ENCODE measurements around the gene GRB14. TPM values are rescaled to one million over a fixed set of nuclear protein-coding genes. Genes with fewer than 3 reads are reported as not detected.

The GRB14 gene
- total RNA-seq, 4 donors from 2014 or later: 3.3 to 4.4 TPM; not detected in 2

DNA sequence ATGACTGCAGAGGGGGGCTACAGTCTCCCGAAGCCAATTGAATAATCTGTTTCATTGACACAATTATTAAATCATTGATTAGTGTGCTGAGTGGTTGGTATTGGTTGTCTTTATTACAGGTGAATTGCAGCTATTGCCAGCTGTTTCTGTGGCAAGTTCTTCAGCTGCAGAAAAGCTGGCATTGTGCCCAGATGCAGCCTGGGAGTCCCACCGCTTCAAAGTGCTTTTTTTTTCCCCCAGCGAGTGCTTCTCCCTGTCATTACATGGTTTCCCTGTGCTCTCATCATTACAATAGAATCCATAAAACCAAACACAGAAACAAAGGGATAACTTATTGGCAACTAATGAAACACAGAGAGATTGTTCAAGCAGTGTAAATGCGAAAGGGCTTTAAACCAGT, 164.7 kb downstream of the GRB14 start:
- Histone ChIP-seq H3K4me3 (no peak overlapping the region), H3K9me3 (no peaks in the 10 kb centered on the region), H3K27ac (no peak overlapping the region), H3K4me1 (no peaks in the 10 kb centered on the region), H3K27me3 (no peaks in the 10 kb centered on the region), H3K36me3 (no peaks in the 10 kb centered on the region)
- no peak for DNase-seq
- intact Hi-C loops (cut with DNase I; ENCODE audit: low total_unique reads): no loop called here
- TF ChIP-seq, protein P1, sequence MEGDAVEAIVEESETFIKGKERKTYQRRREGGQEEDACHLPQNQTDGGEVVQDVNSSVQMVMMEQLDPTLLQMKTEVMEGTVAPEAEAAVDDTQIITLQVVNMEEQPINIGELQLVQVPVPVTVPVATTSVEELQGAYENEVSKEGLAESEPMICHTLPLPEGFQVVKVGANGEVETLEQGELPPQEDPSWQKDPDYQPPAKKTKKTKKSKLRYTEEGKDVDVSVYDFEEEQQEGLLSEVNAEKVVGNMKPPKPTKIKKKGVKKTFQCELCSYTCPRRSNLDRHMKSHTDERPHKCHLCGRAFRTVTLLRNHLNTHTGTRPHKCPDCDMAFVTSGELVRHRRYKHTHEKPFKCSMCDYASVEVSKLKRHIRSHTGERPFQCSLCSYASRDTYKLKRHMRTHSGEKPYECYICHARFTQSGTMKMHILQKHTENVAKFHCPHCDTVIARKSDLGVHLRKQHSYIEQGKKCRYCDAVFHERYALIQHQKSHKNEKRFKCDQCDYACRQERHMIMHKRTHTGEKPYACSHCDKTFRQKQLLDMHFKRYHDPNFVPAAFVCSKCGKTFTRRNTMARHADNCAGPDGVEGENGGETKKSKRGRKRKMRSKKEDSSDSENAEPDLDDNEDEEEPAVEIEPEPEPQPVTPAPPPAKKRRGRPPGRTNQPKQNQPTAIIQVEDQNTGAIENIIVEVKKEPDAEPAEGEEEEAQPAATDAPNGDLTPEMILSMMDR (IDR thresholded peaks at IDR 0.05): no peak
- TF ChIP-seq POLR2A (IDR thresholded peaks at IDR 0.05): no peak

DNA sequence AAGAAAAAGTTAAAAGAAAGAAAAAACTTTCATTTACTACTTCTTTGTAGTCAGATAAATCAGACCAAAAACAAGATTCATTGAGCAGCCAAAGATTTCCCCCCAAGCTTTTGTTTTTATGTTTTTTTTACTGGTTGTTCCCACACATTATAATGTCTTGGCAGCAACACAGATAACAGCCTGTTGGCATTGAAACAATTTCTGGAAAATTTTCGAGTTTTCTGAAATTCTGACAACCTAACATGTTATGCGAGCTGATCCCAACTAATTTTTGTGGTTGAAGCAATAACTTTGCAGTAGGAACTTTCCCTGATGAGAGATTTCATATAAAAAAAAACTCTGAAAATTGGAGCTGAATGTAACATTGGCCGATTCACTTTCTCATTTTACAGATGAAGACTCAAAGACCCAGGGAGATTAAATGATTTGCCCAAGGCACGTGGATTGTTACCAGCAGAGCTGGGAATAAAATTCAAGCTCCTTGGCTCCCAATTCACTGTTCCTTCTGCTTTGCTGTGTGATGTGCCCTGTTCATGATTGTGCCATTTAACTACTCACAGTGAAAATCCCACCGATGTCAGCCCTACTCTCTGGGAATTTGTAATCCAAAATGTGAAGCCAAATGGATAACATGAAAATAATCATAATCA, 167.5 kb downstream of the GRB14 start:
- Histone ChIP-seq H3K9me3 (no peaks in the 10 kb centered on the region), H3K27ac (no peak overlapping the region), H3K4me3 (no peak overlapping the region), H3K36me3 (no peaks in the 10 kb centered on the region), H3K27me3 (no peaks in the 10 kb centered on the region), H3K4me1 (no peaks in the 10 kb centered on the region)
- intact Hi-C loops (cut with DNase I; ENCODE audit: low total_unique reads): no loop called here
- TF ChIP-seq POLR2A (IDR thresholded peaks at IDR 0.05): no peak
- TF ChIP-seq, protein P1 (IDR thresholded peaks at IDR 0.05): no peak
- DNase-seq: no peak

DNA sequence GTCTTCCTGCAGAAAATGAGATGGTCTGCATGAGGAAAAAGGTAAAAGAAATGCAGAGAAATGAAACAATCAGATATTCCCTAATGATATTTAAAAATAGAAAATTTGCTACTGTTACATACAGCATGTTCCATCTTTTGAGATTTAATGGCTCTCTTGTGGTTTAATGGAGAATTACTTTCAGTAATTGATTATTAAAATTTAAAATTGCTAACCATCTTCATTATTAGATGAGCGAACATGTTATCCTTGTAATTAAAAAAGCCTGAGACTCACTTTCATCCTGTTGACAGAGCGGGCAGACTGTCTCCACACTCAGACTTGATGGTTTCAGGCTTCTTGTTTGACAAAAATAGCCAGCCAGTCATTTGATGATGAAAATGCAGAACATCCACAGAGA, 171.0 kb downstream of the GRB14 start:
- Histone ChIP-seq H3K4me1 (no peaks in the 10 kb centered on the region), H3K4me3 (no peak overlapping the region), H3K27me3 (no peaks in the 10 kb centered on the region), H3K27ac (no peak overlapping the region), H3K36me3 (no peaks in the 10 kb centered on the region), H3K9me3 (no peaks in the 10 kb centered on the region)
- TF ChIP-seq POLR2A (IDR thresholded peaks at IDR 0.05): no peak
- TF ChIP-seq, protein P1 (IDR thresholded peaks at IDR 0.05): no peak
- no peak for DNase-seq
- intact Hi-C loops (cut with DNase I; ENCODE audit: low total_unique reads): no loop called here

DNA sequence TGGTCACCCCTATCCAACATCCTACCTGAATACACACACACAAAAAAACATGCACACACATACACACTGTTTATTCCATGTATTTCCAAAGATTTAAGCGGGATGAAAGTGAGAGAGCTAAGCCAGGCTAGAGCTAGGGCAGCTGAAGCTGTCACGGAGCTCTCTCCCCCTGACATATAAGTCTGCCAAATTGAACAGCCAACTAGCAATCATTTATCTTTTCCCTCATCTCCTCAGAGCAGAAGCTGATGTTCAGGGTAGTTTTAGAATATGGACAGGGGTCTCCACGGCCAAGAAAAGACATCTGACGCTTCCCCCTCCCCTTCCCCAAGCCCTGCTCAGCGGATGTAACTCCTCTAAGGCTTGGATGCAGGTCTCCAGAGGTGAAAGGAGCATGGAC, 171.6 kb downstream of the GRB14 start:
- Histone ChIP-seq H3K4me1 (no peaks in the 10 kb centered on the region), H3K36me3 (no peaks in the 10 kb centered on the region), H3K4me3 (no peak overlapping the region), H3K27me3 (no peaks in the 10 kb centered on the region), H3K9me3 (no peaks in the 10 kb centered on the region), H3K27ac (no peak overlapping the region)
- intact Hi-C loops (cut with DNase I; ENCODE audit: low total_unique reads): no loop called here
- TF ChIP-seq, protein P1 (IDR thresholded peaks at IDR 0.05): no peak
- no peak for TF ChIP-seq POLR2A (IDR thresholded peaks at IDR 0.05)
- DNase-seq: no peak

DNA sequence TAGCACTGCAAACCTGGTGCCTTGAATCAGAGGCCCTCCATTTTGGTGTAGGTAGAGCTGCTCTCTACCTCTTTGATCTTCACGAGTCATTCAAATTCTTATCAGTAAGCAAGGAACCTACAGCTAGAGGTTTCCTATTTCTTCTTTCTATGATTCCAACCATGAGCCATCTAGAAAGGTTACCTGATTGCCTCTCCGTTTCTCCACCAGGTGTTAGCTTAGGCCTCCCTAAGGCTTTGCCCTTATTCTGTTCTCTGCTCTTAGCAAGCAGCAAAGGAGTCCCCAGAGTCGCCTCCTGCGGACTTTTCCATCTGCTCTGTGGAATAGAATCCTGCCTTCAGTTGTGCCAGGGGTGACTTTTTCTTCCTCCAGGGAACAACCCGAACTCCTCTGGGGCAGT, 173.6 kb downstream of the GRB14 start:
- H3K27ac ChIP-seq: no peak overlapping the region
- no peaks in the 10 kb centered on the region for H3K27me3 ChIP-seq
- no peak overlapping the region for H3K4me3 ChIP-seq
- H3K4me1 ChIP-seq: no peaks in the 10 kb centered on the region
- no peak for DNase-seq
- TF ChIP-seq, protein P1 (IDR thresholded peaks at IDR 0.05): no peak
- TF ChIP-seq POLR2A (IDR thresholded peaks at IDR 0.05): no peak
- H3K9me3 ChIP-seq: no peaks in the 10 kb centered on the region
- intact Hi-C loops (cut with DNase I; ENCODE audit: low total_unique reads): no loop called here
- no peaks in the 10 kb centered on the region for H3K36me3 ChIP-seq

Other genes starting within 250 kb of the GRB14 start
- 10 to 100 TPM in 2 of 4 donors, 1 to 10 TPM in 2; 4.1 to 32.6 (median 17.9) TPM for gene COBLL1, start 220.3 kb upstream of the GRB14 start, total RNA-seq

All from uterus (tissue), 4 donors.